HG02981 (cell line): ENCODE measurements around the gene UNC5B.

Source experiments
- ATAC-seq: cut with Tn5 transposase; IDR thresholded peaks from one replicate; pipeline ENCODE4 v1.9.1; 2021; ENCODE audit warnings: mild to moderate bottlenecking, moderate library complexity; ENCODE audit not compliant: unreplicated experiment

The UNC5B gene

GRCh38 chr10:71280216-71280615, 67.8 kb downstream of the UNC5B start:
- no peak for ATAC-seq

DNA sequence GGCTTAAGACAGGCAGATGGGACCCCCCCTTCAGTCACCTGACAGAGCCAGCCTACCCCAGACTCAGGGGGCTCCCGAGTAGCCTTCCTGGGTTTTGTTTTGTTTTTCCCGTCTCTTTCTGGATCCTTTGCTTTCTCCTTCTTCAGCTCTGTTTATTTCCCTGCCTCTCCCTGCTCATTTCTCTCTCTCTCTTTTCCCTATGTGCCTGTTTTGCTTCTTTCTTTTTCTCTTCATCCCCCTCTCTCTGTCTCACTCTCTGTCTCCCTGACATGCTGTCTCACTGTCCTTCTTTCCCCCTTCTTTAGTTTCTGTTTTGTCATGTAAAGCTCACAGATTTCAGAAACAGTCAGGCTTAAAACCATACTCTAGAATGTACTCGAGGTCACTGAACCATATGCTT, 68.5 kb downstream of the UNC5B start:
- ATAC-seq: no peak

DNA sequence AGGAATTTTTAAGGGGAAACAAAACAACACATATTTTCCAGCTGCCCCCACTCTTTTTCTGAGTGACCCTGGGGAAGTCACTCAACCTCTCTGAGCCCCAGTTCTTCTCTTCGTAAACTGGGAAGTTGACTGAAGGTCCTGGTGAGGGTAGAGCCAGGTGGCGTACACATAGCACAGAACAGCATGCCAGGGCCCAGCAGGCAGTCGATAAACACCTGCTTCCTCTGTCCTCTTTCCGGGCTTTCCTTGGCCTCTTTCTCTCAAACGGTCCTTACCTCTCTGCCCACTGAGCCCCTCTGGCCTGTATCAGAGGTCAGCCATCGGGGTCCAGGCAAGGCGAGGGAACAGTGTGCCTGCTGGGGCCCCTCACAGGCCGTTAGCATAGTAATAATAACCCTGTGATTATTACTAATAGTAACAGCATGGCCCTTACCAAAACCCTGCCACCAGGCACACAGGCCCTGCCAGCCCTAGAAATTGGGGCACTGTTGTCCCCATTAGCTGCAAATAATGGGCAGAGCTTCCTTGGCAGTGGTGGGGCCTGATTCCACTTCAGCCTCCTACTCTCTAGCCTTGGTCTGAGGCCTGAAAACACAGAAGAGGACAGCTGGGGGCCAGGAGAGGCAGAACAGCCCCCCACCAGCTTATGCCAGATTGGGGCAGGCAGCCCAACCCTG, 69.4 kb downstream of the UNC5B start:
- no peak for ATAC-seq

DNA sequence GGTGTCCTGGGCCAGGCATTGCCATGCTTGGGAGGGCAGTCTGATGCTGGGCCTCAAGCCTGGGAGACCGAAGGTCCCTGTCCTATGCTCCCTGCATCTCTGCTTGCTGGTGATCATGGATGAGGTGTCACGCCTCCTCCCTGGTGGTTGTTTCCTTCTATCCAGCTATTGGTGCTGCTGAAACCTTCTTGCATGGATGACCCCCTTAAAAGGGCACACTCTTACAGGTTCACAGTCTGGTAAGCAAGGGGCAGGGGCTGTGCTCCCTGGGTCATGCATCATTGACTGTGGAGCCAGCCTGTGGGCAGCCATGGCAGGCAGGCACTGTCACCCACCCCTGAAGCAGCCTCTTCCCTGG, 69.9 kb downstream of the UNC5B start:
- no peak for ATAC-seq

GRCh38 chr10:71283410-71283809, 71.0 kb downstream of the UNC5B start:
- no peak for ATAC-seq

DNA sequence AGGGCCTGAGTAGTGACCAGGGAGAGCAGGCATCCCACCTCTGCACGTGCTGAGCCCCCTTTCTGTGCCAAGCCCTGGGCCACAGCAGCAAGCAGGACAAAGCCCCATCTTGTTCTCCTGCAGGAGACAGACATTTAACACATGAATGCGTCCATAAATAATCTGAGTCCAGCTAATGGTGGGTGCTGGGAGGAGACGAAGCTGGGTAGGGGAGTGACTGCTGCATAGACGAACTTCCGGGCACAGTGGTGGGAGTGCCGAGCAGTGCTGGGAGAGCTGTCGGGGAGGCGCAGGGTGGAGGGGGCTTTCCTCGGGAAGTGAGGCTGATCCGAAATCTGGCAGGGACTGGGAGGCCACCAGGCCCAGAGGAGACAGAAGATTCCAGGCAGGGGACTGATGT, 71.5 kb downstream of the UNC5B start:
- ATAC-seq: no peak

GRCh38 chr10:71284544-71285179, 72.3 kb downstream of the UNC5B start:
- no peak for ATAC-seq

- ATAC-seq: no peak
Measured at GRCh38 chr10:71285180-71285545, 72.8 kb downstream of the UNC5B start.

DNA sequence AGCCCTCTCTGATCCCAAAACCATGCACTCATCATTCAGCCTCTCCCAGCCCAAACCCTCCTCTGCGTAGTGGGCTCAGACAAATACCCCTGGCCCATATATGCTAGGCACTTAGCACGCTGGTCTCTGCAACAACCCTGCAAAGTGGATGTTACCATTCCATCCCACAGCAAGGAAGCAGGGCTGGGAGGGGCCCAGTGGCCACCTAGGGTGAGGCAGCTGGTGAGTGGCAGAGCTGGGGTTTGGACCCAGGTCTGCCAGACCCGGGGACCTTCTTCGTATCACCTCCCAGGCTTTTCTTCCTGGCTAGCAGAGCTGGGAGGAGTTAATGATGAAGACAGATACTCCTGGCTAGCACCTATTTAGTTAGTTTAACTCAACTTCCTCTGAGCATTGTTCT, 73.6 kb downstream of the UNC5B start:
- no peak for ATAC-seq

DNA sequence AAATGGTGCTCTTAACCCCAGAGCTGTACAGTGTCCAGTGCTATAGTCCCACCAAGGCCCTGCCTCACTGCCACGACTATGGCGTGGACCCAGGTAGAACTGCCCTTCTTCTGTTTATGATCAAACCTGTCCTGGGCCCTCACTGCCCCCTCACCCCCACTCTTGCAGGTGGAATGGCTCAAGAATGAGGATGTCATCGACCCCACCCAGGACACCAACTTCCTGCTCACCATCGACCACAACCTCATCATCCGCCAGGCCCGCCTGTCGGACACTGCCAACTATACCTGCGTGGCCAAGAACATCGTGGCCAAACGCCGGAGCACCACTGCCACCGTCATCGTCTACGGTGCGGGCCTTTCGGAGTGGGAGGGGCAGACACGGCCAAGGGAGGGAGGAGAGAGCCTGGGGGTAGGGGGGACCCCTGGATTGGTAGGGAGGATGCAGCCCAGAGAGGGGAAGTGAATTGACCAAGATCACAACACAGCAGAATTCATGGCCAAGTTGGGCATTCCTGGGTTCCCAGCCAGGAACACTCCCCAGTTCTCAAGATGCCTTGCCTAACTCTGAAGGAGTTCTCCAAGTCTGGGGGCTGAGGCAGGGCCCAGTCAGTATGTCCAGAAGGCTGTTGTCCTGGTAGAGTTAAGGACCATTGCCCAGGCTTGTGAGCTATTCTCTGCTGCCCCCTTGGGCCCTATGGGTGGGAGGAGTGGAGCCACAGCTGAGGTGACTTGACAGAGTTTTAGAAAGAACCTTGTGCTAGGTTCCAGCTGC, 74.3 kb downstream of the UNC5B start:
- ATAC-seq: no peak

DNA sequence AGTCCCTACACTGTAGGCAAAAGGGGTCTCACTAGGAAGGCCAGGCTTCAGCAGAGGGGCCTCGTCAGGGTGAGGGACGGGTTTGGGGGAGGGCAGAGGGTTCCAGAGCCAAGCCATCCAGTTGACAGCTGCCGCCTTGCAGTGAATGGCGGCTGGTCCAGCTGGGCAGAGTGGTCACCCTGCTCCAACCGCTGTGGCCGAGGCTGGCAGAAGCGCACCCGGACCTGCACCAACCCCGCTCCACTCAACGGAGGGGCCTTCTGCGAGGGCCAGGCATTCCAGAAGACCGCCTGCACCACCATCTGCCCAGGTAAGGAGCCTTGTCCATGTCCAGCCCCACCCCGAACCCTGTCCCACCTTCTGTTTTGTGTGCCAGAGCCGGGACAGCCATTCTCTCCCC, 75.1 kb downstream of the UNC5B start:
- ATAC-seq: no peak

DNA sequence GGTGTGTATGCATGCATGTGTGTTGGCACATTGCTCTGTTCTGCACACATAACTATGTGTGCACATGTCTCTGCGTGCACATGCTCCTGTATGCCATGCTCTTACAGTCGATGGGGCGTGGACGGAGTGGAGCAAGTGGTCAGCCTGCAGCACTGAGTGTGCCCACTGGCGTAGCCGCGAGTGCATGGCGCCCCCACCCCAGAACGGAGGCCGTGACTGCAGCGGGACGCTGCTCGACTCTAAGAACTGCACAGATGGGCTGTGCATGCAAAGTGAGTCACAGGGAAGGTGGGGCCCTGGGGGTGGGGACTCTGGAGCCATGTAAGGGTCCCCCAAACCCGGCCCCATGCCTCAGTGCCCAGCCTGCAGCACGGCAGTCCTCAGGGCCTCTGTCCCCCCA, 76.1 kb downstream of the UNC5B start:
- ATAC-seq: no peak

- ATAC-seq: no peak
Measured at GRCh38 chr10:71289421-71290130, 77.2 kb downstream of the UNC5B start.

- no peak for ATAC-seq
Measured at GRCh38 chr10:71290331-71290730, 78.0 kb downstream of the UNC5B start.

- ATAC-seq: no peak
Measured at GRCh38 chr10:71290806-71291527, 78.6 kb downstream of the UNC5B start.

GRCh38 chr10:71291528-71291900, 79.1 kb downstream of the UNC5B start:
- ATAC-seq: no peak

GRCh38 chr10:71292624-71293445, 80.5 kb downstream of the UNC5B start:
- ATAC-seq: no peak

DNA sequence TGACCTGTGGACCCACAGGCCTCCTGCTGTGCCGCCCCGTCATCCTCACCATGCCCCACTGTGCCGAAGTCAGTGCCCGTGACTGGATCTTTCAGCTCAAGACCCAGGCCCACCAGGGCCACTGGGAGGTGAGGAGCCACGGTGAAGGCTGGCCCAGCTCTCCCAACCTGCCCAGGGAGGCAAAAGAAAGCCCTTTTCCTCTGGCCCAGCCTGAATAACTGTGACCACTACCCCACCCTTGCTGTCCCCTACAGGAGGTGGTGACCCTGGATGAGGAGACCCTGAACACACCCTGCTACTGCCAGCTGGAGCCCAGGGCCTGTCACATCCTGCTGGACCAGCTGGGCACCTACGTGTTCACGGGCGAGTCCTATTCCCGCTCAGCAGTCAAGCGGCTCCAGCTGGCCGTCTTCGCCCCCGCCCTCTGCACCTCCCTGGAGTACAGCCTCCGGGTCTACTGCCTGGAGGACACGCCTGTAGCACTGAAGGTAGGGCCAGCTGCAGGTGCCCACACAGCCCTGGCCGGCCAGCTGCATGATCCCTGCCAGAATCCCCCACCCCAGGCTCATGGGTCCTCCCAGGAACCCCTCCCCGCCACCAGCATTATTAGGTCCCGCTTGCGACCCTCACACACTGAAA, 81.2 kb downstream of the UNC5B start:
- no peak for ATAC-seq

GRCh38 chr10:71294091-71294561, 81.8 kb downstream of the UNC5B start:
- ATAC-seq: no peak

DNA sequence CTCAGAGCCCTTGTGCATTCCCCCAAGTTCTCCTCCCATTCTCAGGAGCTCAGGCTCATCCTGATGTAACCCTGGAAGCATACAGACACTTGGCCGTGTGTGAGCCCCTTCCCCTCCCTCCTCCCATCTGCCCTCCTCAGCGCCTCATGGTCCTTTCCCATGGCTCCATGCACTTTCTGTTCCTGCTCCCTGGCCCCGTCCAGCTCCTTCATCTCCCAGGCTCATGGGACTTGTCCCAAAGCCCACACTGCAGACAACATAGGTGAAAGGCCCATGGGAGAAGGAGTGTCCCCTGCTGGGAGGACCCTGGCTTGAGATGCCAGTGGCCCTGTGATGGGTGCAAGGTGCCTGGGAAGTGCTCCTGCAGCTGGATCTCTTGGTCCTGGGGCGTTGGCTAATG, 82.5 kb downstream of the UNC5B start:
- no peak for ATAC-seq
